C4-2B (cell line): ENCODE measurements around the gene OR2V2.

Experiments
- H3K27ac ChIP-seq: fragments of 450-650 bp; 2 replicates; pipeline ENCODE4 v1.5.1; 2017
- CTCF ChIP-seq: fragments of 450-650 bp; conservative IDR thresholded peaks from 2 replicates; pipeline ENCODE4 v1.5.1; 2017; ENCODE audit warnings: mild to moderate bottlenecking
- ZFX ChIP-seq: fragments of 450-650 bp; IDR thresholded peaks from 2 replicates; pipeline ENCODE4 v1.6.1; 2017

The OR2V2 gene

DNA sequence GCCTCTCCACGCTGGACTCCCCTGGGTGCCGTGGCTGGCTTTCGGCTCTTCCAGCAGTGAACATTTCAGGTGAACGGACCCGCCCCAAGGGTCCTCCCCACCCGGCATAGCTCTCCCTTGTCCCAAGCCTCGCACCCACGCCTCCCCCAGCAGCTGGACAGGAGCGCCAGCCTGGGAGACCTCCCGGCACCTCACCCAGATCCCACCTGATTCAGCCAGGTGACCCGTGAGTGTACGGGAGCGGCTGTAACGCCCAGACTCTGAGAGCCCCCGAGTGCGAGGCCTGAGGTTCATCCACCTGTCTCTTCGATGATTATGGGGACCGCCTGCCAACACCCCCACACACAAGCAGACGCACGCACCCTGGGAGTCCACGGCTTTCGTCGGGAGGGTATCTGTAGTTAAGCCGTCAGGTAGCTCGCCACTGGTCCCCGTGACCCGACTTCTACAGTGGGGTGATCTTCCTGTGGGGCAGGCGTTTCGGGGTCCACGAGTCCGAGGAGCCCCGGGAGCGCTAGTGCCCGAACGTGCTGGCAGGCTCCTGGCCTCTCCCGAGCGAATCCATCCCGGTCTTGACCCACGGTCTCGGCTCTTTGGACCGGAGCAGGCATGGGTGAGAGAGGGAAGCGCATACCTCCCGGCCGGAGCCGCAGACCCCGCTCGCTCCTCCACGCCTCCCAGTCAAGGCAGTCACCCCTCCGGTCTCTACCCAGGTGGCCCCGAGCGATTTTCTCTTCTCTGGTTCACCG is 42.8 kb downstream of the OR2V2 start:
- TF ChIP-seq ZFX (no peak), CTCF (no peak)
- H3K27ac ChIP-seq, result peak overlapping the region; percentile 79; the same call in 1 of the 2 replicates

- H3K27ac ChIP-seq, result peak overlapping the region; percentile 79
- no peak for TF ChIP-seq ZFX
These were observed 43.5 kb downstream of the OR2V2 start for GRCh38 chr5:181190711-181191525.

DNA sequence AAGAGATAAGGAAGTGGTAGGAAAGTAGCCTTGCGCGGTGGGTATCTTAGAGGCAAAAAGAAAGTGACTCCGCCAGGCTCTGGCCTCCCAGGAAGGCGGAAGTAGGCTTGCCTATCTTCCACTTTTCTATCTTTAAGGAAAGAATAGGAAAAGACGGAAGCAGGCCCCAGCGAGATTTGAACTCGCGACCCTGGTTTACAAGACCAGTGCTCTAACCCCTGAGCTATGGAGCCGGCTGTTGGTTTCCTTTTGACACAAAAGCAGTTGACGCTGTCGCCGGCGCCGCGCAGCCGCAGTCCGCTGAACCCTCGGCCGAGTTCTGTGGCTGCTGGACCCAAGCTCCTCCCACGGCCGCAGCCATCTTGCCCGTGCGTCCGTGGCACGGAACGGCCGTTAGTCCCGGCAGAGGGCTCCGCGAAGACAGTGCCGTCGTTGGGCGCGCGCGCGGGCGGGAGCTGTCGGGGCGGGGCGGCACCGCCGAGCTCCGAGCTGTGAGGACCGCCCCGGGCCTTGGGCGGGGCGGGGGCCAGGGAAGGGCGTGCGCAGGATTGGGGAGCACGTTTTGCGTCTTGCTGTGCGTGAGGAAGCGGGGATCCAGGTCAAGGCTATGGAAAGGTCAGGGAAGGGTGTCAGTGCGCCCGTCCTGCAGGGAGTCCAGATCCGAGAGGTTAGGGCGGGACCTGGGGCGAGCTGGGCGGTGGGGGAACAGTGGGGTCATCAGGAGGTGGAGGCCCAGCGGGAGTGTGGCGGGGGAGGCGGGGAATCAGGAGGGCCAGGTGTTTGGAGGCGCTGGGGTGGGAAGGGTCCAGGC is 44.3 kb downstream of the OR2V2 start:
- H3K27ac ChIP-seq, result peak overlapping the region; percentile 79
- TF ChIP-seq ZFX, result no peak
- no peak for TF ChIP-seq CTCF

GRCh38 chr5:181192337-181193046 is 45.1 kb downstream of the OR2V2 start:
- H3K27ac ChIP-seq, result peak overlapping the region; percentile 79
- TF ChIP-seq ZFX, result peak; percentile 25; the same call in 1 of the 2 replicates
- TF ChIP-seq CTCF, result no peak

DNA sequence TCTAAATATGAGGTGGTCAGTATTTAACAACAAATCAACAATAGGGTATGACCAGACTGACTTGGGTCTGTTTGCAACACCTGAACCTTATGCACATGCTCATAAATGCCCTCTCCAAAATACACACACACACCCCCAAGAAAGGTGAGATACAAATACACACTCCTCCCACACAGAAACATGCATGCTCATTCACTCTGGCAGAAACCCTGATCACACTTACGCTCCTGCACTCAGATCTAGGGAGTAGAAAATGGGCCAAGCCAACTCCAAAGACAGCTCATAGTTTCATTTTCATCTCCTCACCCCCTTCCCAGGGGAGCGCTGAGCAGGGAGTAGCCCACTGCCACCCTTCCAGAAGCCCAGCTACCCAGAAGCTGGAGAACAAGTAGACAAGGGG is 46.3 kb downstream of the OR2V2 start:
- TF ChIP-seq CTCF (no peak), ZFX (no peak)
- no peak overlapping the region for H3K27ac ChIP-seq

DNA sequence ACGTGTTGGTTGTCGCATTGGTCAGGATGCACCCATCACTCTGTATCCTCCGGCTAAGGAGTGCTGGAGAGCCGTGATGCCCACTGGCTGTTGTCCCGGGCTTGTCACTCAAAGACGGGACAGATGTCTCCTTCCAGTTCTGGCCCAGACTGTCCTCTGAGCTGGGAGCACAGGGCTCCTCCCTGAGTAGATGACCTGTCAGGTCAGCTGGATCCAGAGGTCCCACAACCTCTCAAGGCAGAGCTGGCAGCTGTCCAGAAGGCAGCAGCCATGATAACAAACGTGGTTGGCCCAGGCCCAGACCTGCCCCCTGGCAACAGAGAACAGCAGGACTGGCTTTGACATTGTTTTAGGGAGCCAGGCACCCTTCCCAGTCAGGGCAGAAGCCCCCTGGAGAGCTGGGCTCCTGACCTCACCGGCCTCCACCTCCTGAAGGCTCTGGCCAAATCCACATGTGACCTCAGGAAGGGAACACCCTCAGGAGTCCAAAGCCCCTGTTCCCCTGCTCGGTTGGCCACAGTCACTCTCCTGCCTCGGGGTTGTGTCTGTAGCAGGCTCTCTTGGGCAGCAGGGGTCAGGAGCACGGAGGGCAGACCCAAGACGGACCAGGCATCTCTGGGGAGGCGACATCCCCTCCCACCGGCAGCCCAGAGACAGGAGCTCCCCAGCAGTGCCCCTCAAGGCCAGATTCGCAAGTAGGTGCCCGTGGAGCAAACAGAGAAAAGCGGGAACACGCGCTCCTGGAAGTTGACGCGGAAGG is 47.3 kb downstream of the OR2V2 start:
- TF ChIP-seq CTCF (no peak), ZFX (no peak)
- H3K27ac ChIP-seq, result no peak overlapping the region
